GM19452 (cell line): ENCODE measurements around the gene SYT15.
"Not testable (repeated sequence)": the region's sequence is repeated elsewhere in the genome, so short reads cannot be mapped to it uniquely, and the experiment has no call there.

ENCODE experiments used
- ATAC-seq: cut with Tn5 transposase; IDR thresholded peaks from one replicate; pipeline ENCODE4 v1.9.1; 2021; ENCODE audit not compliant: unreplicated experiment

SYT15 gene

DNA sequence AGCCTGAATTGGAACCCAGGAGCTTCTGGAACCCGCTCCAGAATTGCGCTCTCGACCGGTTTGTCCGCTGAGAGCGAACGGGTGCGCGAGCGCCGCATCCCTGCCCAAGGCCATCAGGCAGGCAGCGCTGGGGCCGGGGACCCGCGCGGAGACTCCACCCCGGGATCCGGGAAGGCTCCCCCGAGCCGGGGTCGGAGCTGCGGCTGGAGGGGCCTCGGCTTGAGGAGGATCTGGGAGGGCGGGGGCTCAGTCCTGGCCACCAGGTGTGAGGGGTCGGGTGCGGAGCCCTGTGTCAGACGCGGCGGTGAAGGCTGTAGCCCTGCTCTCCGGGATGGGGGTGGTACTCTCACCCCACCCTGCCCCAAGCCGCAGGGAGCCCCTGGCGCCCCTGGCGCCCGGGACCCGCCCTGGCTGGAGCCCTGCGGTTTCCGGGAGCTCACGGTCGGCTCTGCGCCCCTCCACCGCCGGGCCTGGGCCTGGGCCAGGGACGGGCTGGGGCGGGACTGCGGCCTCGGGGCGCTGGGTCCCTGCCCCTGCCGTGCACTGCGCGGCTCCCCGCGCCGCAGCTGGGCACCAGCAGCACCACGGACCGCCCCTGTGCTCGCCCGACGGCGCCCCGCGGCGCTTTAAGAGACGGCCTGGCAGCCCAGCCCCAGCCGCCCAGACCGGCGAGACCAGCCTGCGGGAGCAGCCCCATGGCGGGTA is at the start of gene SYT15:
TSS of gene SYT15 (plus strand) at position 655 of the 705 bp plus-strand sequence. CDS start at position 696, 41 bp downstream.
- not testable (repeated sequence) for ATAC-seq

GRCh38 chr10:46529742-46530141 is 49.2 kb upstream of the SYT15 start:
- not testable (repeated sequence) for ATAC-seq

DNA sequence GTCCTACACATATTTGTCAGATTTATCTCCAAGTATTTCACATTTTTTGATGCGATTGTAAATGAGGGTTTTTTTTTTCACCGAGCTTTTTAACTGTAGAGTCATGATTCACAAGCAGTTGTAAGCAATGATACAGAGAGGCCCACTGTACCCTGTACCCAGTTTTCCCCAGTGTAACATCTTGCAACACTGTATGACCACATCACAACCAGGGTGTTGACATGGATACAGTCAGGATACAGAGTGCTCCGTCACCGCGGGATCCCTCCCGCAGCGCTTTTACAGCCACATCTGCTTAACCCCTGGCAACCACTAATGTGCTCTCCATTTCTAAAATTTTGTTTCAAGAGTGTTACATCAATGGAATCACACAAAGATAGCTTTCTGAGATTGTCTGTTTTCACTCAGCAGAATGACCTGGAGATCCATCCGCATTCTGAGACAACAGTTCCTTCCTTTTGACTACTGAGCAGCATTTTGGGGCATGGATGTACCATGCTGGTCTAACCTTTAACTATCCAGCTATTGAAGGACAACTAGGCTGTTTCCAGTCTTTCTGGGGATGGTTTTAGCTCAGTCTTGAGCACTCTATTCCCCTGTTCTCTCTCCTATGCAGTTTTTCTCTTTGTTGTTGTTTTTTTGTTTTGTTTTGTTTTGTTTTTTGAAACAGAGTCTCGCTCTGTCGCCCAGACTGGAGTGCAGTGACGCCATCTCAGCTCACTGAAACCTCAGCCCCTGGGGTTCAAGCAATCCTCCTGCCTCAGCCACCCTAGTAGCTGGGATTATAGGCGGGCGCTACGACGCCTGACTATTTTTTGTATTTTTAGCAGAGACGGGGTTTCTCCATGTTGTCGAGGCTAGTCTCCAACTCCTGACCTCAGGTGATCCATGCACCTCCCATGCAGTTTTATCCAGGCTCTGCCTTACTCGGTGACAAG is 48.4 kb upstream of the SYT15 start:
- ATAC-seq: no peak

- not testable (repeated sequence) for ATAC-seq
These were observed 46.7 kb upstream of the SYT15 start for GRCh38 chr10:46532256-46532655.

GRCh38 chr10:46534828-46535524 is 44.0 kb upstream of the SYT15 start:
- ATAC-seq: no peak

DNA sequence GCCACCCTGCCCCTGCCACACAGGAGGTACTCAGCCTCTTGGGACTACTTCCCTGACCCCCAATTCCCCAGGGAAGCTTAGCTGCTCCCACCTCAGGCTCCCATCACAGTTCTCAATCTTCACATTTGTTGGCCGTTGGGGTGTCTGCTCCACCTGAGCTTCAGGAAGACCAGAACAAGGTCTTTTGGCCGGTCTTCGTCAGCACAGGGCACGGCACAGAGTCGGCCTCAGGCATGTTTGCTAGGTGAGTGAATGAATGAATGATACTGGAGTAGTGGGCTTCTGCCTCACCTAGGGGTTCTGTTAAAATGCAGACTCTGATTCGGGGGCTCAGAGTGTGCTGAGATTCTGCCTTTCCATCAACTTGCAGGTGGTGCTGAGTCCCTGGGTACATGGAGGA is 42.8 kb upstream of the SYT15 start:
- ATAC-seq: no peak

GRCh38 chr10:46536781-46537180 is 42.1 kb upstream of the SYT15 start:
- ATAC-seq: no peak

DNA sequence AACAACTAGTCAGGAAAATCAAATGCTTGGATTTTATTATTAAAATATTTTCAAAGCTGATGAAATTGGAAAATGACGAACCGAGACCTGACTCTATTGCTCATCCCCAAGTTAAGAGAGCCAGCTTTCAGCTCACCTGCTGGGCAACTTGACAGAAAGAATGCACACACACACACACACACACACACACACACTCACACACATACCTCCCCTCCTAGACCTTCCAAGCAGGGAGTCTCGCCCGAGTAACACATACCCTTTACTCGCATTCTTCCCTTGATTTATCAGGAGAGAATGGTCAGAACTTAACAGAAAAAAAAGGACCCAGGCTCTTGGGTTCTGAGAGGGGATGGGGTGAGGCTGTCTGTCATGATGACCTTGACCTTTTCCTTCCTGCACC is 41.6 kb upstream of the SYT15 start:
- no peak for ATAC-seq

GRCh38 chr10:46538155-46538554 is 40.8 kb upstream of the SYT15 start:
- no peak for ATAC-seq

- no peak for ATAC-seq
These were observed 40.1 kb upstream of the SYT15 start for GRCh38 chr10:46538717-46539426.

GRCh38 chr10:46539596-46540411 is 39.1 kb upstream of the SYT15 start:
- no peak for ATAC-seq

DNA sequence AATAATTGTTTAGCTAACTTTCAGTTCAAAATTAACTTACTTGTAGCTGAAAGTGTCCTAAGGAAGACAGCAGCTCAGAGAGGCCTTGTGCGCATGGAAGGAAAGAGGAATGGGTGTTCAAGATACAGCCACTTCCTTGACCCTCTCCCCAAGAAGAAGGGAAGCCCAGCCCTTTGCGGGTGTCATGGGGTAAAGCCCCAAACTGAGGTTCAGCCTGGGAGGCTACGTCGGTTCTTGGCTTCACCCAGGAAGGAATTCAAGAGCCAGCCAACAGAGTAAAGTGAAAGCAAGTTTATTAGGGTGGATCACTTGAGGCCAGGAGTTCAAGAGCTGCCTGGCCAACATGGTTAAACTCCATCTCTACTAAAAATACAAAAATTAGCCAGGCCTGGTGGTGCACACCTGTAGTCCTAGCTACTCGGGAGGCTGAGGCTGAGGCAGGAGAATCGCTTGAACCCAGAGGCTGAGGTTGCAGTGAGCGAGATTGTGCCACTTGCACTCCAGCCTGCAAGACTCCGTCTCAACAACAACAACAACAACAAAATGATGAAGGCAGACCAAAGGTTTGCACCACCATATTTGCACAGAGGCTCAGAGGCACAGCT is 38.4 kb upstream of the SYT15 start:
- no peak for ATAC-seq

DNA sequence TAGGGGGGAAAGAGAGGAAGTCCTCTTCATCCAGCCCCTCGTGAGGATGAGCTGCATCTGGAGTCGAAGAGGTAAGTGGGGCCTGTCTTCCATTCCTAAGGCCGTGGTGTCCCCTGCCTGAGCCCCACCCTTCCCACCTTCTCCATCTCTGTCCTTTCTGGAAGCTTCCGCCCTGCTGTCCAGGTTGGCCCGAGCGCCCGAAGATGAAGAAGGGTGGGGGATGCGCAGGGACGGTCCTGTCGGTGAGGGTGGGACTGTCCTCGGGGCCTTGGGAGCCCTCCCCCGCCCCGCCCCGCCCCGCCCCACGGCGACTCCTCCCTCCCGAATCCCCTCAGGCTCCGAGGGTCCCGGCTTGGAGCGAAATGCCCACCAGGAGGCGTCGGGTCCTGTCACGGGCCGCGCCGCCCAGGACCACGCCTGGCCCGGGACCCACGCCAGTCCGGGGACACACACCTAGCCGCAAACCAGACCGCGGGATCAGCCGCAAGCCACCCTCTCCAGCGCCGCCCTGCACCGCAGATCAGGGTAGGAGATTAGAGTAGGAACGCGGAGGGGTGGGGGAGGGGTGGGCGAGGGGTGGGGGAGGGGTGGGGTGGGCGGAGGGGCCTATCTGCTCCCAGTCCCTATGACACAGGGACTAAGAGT is 37.8 kb upstream of the SYT15 start:
- no peak for ATAC-seq

DNA sequence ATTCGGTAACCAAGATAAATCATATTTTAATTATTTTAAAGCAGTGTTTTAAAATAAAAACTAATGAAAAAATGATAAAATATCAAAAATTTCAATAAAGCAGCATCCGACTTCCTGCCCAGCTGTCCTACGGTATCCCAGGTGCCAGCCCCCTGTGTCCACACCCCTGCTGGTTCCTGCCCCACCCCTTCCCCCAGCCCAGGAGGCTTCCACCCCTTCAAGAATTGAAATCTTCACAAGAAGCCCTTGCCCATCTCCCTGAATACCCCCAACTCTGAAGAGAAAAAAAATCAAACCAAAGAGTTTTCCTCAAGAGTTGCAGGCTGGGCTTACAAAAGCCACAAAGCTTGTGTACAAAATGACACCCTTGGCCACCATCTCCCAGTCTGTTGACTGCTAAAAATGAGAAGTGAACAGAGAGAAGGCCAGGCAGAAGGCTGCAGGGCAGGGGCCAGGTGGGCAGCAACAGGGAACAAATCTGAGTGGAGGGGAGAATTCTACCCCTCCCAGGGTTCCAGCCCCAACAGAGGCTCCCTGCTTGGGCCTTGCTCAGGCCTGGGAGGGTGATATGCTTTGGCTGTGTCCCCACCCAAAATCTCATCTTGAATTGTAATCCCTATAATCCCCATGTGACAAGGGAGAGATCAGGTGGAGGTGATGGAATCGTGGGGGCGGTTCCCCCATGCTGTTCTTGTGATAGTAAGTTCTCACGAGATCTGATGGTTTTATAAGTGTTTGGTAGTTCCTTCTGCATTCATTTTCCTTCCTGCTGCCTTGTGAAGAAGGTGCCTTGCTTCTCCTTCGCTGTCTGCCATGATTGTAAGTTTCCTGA is 37.0 kb upstream of the SYT15 start:
- ATAC-seq: no peak

DNA sequence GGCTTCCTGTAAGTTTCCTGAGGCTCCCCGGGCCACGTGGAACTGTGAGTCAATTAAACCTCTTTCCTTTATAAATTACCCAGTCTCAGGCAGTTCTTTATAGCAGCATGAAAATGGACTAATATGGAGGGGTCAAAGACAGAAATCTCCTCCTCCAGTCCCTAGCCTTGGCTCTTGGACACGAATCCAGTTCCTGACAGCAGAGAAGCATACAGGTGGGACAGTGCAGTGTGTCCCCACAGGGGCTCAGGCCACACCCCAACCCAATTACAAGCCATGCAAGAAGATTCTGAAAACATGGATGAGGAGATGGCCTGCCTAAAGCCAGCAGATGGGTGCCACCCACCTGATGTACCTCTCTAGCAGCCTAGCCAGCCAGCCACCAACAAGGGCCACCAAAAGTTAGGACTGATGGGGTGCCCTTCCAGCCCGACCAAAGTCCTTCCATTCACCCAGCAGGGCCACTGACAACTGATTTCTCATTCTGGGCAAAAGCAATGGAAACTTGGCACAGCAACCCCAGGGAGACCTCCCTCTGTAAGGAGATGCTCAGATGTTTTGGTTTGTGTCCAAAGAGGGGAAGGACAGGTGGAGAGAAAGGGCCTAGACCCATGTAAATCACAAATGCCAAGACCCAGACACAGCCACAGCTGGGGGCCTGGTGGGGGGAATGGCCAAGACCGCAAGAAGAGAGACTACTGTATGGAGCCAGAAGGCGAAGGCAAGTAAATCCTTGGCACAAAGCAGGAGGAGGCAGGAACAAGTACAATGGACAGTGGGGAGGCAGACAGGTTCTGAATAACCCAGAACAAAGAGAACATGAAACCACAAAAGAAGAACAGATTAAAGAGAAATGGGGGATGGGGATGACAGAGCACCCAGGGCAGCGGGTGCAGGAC is 36.1 kb upstream of the SYT15 start:
- no peak for ATAC-seq

DNA sequence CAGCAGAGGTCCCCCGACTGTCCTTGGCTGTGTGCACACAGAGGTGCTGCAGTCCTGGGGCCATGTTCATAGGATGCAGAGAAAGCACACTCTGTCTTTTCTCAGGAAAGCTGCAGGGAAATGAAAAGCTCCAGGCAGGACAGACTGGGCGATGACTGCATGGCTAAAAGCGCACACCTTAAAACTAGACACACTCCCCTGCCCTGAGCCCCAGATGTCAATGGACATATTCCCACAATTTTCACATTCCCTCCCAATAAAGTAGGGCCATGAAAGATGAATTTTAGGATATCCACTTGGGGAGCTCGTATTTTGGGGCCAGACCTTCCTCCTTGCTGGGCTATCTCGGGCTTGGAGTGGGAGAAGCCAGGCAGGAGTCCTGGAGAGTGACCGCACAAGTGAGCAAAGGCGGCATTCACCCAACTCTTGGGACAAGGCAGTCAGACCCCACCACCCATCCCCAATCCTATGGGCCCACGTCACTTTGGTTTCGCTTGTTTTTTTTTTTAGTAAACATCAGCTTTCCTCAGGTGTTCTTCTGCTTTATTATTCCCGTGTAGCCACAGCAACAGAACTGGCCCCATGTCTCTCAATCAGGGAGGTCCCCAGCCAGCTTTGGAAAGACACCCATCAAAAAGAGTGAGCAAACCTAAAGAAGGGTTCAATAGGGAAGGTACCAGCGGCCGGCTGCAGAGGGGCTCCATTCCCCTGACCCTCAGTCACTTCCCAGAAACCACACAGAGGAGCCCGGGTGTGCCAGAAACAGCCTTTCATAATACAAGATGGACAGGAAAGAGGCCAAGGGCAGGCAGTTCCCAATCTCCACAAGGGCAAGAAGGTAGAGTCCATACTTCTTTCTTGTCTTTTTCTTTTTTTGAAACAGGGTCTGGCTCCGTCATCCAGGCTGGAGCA is 35.2 kb upstream of the SYT15 start:
- no peak for ATAC-seq
